Nephron progenitor cell (in vitro differentiated cells): Measurements from ENCODE around the gene CDPF1.
A peak's percentile ranks its signal among the peaks of the same experiment; 100 is the strongest.
"Not testable (repeated sequence)": the region's sequence is repeated elsewhere in the genome, so short reads cannot be mapped to it uniquely, and the experiment has no call there.

Experiments
- DNase-seq: peaks from one replicate; pipeline ENCODE4 v3.0.0; 2021
- H3K27ac Mint-ChIP-seq: 2 replicates; pipeline ENCODE4 v1.8.0; 2021; ENCODE audit warnings: mild to moderate bottlenecking, moderate library complexity, mixed read lengths
- H3K27me3 Mint-ChIP-seq: 2 replicates; pipeline ENCODE4 v1.8.0; 2021; ENCODE audit warnings: mild to moderate bottlenecking, low read depth, mixed read lengths; ENCODE audit not compliant: poor library complexity
- H3K36me3 Mint-ChIP-seq: 2 replicates; pipeline ENCODE4 v1.8.0; 2021; ENCODE audit warnings: low read depth, mixed read lengths
- H3K4me1 Mint-ChIP-seq: 2 replicates; pipeline ENCODE4 v1.8.0; 2021; ENCODE audit warnings: mixed read lengths
- H3K4me3 Mint-ChIP-seq: 2 replicates; pipeline ENCODE4 v1.8.0; 2021; ENCODE audit warnings: mild to moderate bottlenecking, moderate library complexity, mixed read lengths
- H3K9me3 Mint-ChIP-seq: 2 replicates; pipeline ENCODE4 v1.8.0; 2021; ENCODE audit warnings: mild to moderate bottlenecking, moderate library complexity, mixed read lengths
- TF ChIP-seq, protein P1 (sequence below): fragments of 200-600 bp; sonication (generic); IDR thresholded peaks from 2 replicates; pipeline ENCODE4 v1.5.0; 2021; ENCODE audit warnings: antibody characterized with exemption

Gene CDPF1

GRCh38 chr22:46272196-46272595 is 22.1 kb upstream of the CDPF1 start:
- H3K9me3 Mint-ChIP-seq, result peaks cover 3% of the 10 kb centered on the region
- no peak overlapping the region for H3K27ac Mint-ChIP-seq
- peaks cover 26% of the 10 kb centered on the region for H3K36me3 Mint-ChIP-seq
- no peak for DNase-seq
- peaks cover 18% of the 10 kb centered on the region for H3K4me1 Mint-ChIP-seq
- peaks cover 15% of the 10 kb centered on the region for H3K27me3 Mint-ChIP-seq
- TF ChIP-seq, protein P1, sequence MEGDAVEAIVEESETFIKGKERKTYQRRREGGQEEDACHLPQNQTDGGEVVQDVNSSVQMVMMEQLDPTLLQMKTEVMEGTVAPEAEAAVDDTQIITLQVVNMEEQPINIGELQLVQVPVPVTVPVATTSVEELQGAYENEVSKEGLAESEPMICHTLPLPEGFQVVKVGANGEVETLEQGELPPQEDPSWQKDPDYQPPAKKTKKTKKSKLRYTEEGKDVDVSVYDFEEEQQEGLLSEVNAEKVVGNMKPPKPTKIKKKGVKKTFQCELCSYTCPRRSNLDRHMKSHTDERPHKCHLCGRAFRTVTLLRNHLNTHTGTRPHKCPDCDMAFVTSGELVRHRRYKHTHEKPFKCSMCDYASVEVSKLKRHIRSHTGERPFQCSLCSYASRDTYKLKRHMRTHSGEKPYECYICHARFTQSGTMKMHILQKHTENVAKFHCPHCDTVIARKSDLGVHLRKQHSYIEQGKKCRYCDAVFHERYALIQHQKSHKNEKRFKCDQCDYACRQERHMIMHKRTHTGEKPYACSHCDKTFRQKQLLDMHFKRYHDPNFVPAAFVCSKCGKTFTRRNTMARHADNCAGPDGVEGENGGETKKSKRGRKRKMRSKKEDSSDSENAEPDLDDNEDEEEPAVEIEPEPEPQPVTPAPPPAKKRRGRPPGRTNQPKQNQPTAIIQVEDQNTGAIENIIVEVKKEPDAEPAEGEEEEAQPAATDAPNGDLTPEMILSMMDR, result no peak
- no peak overlapping the region for H3K4me3 Mint-ChIP-seq

GRCh38 chr22:46269564-46269963 is 19.5 kb upstream of the CDPF1 start:
- Mint-ChIP-seq H3K27ac (no peak overlapping the region), H3K4me1 (peaks cover 20% of the 10 kb centered on the region)

GRCh38 chr22:46267431-46268279 is 17.6 kb upstream of the CDPF1 start, which contains the start of gene TTC38:
TSS of gene TTC38 (plus strand) at chr22:46268008. CDS start at chr22:46268040, 32 bp downstream.
- no peak within 1 kb of the TSS for H3K27ac Mint-ChIP-seq
- H3K9me3 Mint-ChIP-seq, result peaks cover 41% of the 10 kb centered on the region
- H3K36me3 Mint-ChIP-seq, result peaks cover 21% of the 10 kb centered on the region
- TF ChIP-seq, protein P1, result no peak
- peak within 1 kb of the TSS; percentile 90 for H3K4me3 Mint-ChIP-seq
- peaks cover 56% of the 10 kb centered on the region for H3K27me3 Mint-ChIP-seq
- H3K4me1 Mint-ChIP-seq, result peaks cover 20% of the 10 kb centered on the region
- DNase-seq, result peak; percentile 86

More at GRCh38 chr22:46269564-46269963, 19.5 kb upstream of the CDPF1 start:
- Mint-ChIP-seq H3K4me3 (peak overlapping the region; percentile 90), H3K36me3 (peaks cover 13% of the 10 kb centered on the region), H3K9me3 (peaks cover 28% of the 10 kb centered on the region), H3K27me3 (peaks cover 39% of the 10 kb centered on the region)
- no peak for DNase-seq
- TF ChIP-seq, protein P1, result no peak

DNA sequence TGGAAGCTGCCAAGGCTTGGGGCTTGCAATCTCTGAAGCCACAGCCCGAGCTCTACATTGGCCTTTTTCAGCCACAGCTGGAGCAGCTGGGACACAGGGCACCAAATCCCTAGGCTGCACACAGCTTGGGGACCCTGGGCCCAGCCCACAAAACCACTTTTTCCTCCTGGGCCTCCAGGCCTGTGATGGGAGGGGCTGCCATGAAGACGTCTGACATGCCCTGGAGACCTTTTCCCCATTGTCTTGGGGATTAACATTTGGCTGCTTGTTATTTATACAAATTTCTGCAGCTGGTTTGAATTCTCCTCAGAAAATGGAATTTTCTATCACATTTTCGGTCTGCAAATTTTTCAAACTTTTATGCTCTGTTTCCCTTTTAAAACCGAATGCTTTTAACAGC is 15.5 kb upstream of the CDPF1 start:
- H3K36me3 Mint-ChIP-seq, result peaks cover 37% of the 10 kb centered on the region
- H3K9me3 Mint-ChIP-seq, result peaks cover 61% of the 10 kb centered on the region
- H3K27me3 Mint-ChIP-seq, result peaks cover 73% of the 10 kb centered on the region
- H3K27ac Mint-ChIP-seq, H3K4me3 Mint-ChIP-seq, DNase-seq: not testable (repeated sequence)
- peaks cover 20% of the 10 kb centered on the region for H3K4me1 Mint-ChIP-seq

GRCh38 chr22:46264520-46264919 is 14.4 kb upstream of the CDPF1 start:
- Mint-ChIP-seq H3K36me3 (peaks cover 44% of the 10 kb centered on the region), H3K27me3 (peaks cover 84% of the 10 kb centered on the region), H3K4me1 (peaks cover 13% of the 10 kb centered on the region), H3K9me3 (peaks cover 72% of the 10 kb centered on the region)
- not testable (repeated sequence) for H3K27ac Mint-ChIP-seq, H3K4me3 Mint-ChIP-seq, DNase-seq

DNA sequence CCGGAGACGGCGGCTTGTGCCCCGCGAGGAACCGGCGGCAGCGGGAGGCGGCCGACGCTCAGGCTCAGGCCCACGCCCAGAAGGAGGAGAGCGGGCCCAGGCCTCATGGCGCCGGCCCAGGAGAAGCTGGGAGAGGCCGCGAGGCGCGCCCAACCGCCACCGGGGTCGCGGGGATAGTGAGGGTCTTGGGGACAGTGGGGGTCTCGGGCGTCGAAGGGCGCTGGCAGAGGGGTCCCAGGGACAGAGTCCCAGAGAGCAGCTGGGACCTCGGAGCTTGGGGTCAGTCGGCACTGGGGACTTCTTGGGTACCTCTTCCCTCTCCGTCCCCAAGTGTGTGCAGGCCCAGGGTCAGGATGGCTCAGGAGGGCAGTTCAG is 13.1 kb upstream of the CDPF1 start, which contains the start of gene PKDREJ:
TSS of gene PKDREJ (minus strand) at position 128 of the 375 bp plus-strand sequence. CDS start at position 107, 21 bp downstream.
- Mint-ChIP-seq H3K9me3 (peaks cover 85% of the 10 kb centered on the region), H3K4me3 (peak within 1 kb of the TSS; percentile 58), H3K36me3 (peaks cover 44% of the 10 kb centered on the region)

More for the DNA sequence above, 13.1 kb upstream of the CDPF1 start, which contains the start of gene PKDREJ:
- Mint-ChIP-seq H3K27me3 (peaks cover 95% of the 10 kb centered on the region), H3K27ac (no peak within 1 kb of the TSS), H3K4me1 (peaks cover 9% of the 10 kb centered on the region)
- TF ChIP-seq, protein P1, result no peak
- no peak for DNase-seq
